B cell (primary cell): Measurements from ENCODE around the gene PPP1R27. TPM values are rescaled to one million over a fixed set of nuclear protein-coding genes. Genes with fewer than 3 reads are reported as not detected.

Experiments used
- ATAC-seq: fragments of 200-7000 bp; cut with Tn5 transposase; one replicate; pipeline ENCODE4 v1.10.0; 2021; ENCODE audit warnings: low read depth, mild to moderate bottlenecking, moderate number of reproducible peaks, moderate library complexity
- CTCF ChIA-PET: fragments of 350-600 bp; sonication (Branson Sonifier 250); formaldehyde crosslinking; loops from one replicate; lab custom pipeline; 2021; ENCODE audit warnings: antibody characterized with exemption, inconsistent platforms; lab: Charles Lee
- POLR2A ChIA-PET: fragments of 350-600 bp; sonication (Branson Sonifier 250); formaldehyde crosslinking; loops from one replicate; lab custom pipeline; 2021; ENCODE audit warnings: antibody characterized with exemption; lab: Charles Lee
- DNase-seq: peaks from one replicate; pipeline ENCODE4 v3.0.0; 2013
- H2AFZ ChIP-seq: 2 replicates; pipeline ENCODE4 v1.6.1; 2012; ENCODE audit warnings: mild to moderate bottlenecking, low read depth, low read length; ENCODE audit not compliant: insufficient read depth, poor library complexity, severe bottlenecking
- H3K27ac ChIP-seq, 2 donors: 1 replicate in 1 of 2; 2 replicates in 1 of 2; pipeline ENCODE4 v1.5.1; 2012 to 2013; ENCODE audit warnings: low read length in 2 of 2, mild to moderate bottlenecking in 2 of 2, moderate library complexity in 1 of 2
- H3K27me3 ChIP-seq, 4 experiments: fragments of 200-600 bp in 1 of 4; sonication (generic) in 1 of 4; replicated peaks in 1 of 4; 1 replicate in 2 of 4; 2 replicates in 2 of 4; pipeline versions ENCODE4 v1.6.1 to v1.7.0; 2013 to 2016; ENCODE audit warnings: low read length in 3 of 4, mild to moderate bottlenecking in 2 of 4, mixed read lengths in 1 of 4, moderate library complexity in 1 of 4; ENCODE audit not compliant: insufficient read depth in 4 of 4, control insufficient read depth in 3 of 4; ENCODE audit errors: control extremely low read depth in 1 of 4
- H3K36me3 ChIP-seq, 2 experiments: replicated peaks in 1 of 2; 1 replicate in 1 of 2; 2 replicates in 1 of 2; pipeline versions ENCODE4 v1.6.1 to v1.7.1; 2013; ENCODE audit warnings: low read length in 1 of 2; ENCODE audit not compliant: insufficient read depth in 2 of 2, control insufficient read depth in 1 of 2; ENCODE audit errors: control extremely low read depth in 1 of 2, extremely low read depth in 1 of 2
- H3K4me1 ChIP-seq, 2 donors: fragments of 200-600 bp in 1 of 2; sonication (generic) in 1 of 2; 1 replicate in 1 of 2; 2 replicates in 1 of 2; pipeline versions ENCODE4 v1.5.1 to v1.6.1; 2013 to 2017; ENCODE audit warnings: low read length in 2 of 2; ENCODE audit not compliant: control insufficient read depth in 2 of 2, insufficient read depth in 2 of 2
- H3K4me2 ChIP-seq: replicated peaks from 2 replicates; pipeline ENCODE3; 2012; ENCODE audit warnings: mild to moderate bottlenecking, low read depth, low read length; ENCODE audit not compliant: poor library complexity, severe bottlenecking
- H3K4me3 ChIP-seq, 5 experiments: fragments of 200-600 bp in 1 of 5; sonication (generic) in 1 of 5; 1 replicate in 3 of 5; 2 replicates in 2 of 5; pipeline versions ENCODE4 v1.5.1 to v1.7.0; 2011 to 2016; ENCODE audit warnings: low read length in 4 of 5, mild to moderate bottlenecking in 4 of 5, low read depth in 2 of 5, control low read depth in 1 of 5, moderate library complexity in 1 of 5; ENCODE audit not compliant: insufficient read depth in 1 of 5; ENCODE audit errors: control extremely low read depth in 1 of 5, extremely low read depth in 1 of 5
- H3K79me2 ChIP-seq: fragments of 200-600 bp; sonication (generic); one replicate; pipeline ENCODE4 v1.6.0; 2016; ENCODE audit warnings: low read length; ENCODE audit not compliant: control insufficient read depth, insufficient read depth
- H3K9ac ChIP-seq: fragments of 200-600 bp; sonication (generic); 2 replicates; pipeline ENCODE4 v1.6.1; 2017; ENCODE audit warnings: mild to moderate bottlenecking, low read length, moderate library complexity
- H3K9me3 ChIP-seq, 3 donors: one replicate each; pipeline versions ENCODE4 v1.6.1 to v1.7.1; 2013; ENCODE audit warnings: low read length in 2 of 3; ENCODE audit not compliant: control insufficient read depth in 2 of 3, insufficient read depth in 1 of 3; ENCODE audit errors: control extremely low read depth in 1 of 3
- H4K20me1 ChIP-seq: 2 replicates; pipeline ENCODE4 v1.6.0; 2012; ENCODE audit warnings: mild to moderate bottlenecking, low read length; ENCODE audit not compliant: insufficient read depth, control insufficient read depth, poor library complexity, severe bottlenecking
- H3K27ac Mint-ChIP-seq: one replicate; pipeline ENCODE4 v1.8.0; 2021; ENCODE audit warnings: mixed read lengths
- H3K27me3 Mint-ChIP-seq: one replicate; pipeline ENCODE4 v1.8.0; 2021; ENCODE audit warnings: mixed read lengths
- H3K4me1 Mint-ChIP-seq: one replicate; pipeline ENCODE4 v1.8.0; 2021; ENCODE audit warnings: mixed read lengths
- H3K4me3 Mint-ChIP-seq: one replicate; pipeline ENCODE4 v1.8.0; 2021; ENCODE audit warnings: mixed read lengths
- H3K9me3 Mint-ChIP-seq: one replicate; pipeline ENCODE4 v1.8.0; 2022; ENCODE audit warnings: mixed read lengths; ENCODE audit not compliant: insufficient read depth
- CTCF ChIP-seq: fragments of 200-600 bp; IDR thresholded peaks from one replicate; pipeline ENCODE4 v1.8.0; 2022; ENCODE audit warnings: antibody characterized with exemption, mild to moderate bottlenecking
- EZH2 ChIP-seq: IDR thresholded peaks from 2 replicates; pipeline ENCODE4 v1.6.1; 2012; ENCODE audit warnings: borderline replicate concordance, low read depth, mild to moderate bottlenecking, moderate library complexity, low read length; ENCODE audit not compliant: insufficient read depth, poor library complexity, severe bottlenecking
- WGBS: methylation state at CpG from one replicate; pipeline ENCODE4 v1.1.5; 2013; ENCODE audit warnings: missing lambda C conversion rate; ENCODE audit not compliant: insufficient coverage; 5-methylcytosine and 5-hydroxymethylcytosine counted together
- intact Hi-C: fragments of 100-400 bp; cut with micrococcal nuclease; formaldehyde crosslinking; loops from one replicate; pipeline ENCODE4 v1.10.0; 2022
- polyA plus RNA-seq: library from polyadenylated mRNA; depleted of rRNA; stranded (reverse); fragments of >200 nt; gene quantifications from 2 replicates; pipeline ENCODE4 v1.2.3, GENCODE V29; 2012
- total RNA-seq, 2 donors: library from RNA; stranded (reverse); fragments of 120-200 nt in 1 of 2; gene quantifications; 1 replicate in 1 of 2; 2 replicates in 1 of 2; pipeline versions ENCODE4 v1.2.3 to v1.2.4, GENCODE V29; 2013 to 2022

PPP1R27 gene
- total and polyA plus RNA-seq, 2 donors (not counting 1 experiment from before 2014, with no cell fraction given), result not detected

GRCh38 chr17:81801327-81801726 lies 33.5 kb downstream of the PPP1R27 start:
- intact Hi-C loops, result no loop called here
- Mint-ChIP-seq H3K9me3 (no peaks in the 10 kb centered on the region), H3K4me3 (no peak overlapping the region), H3K4me1 (peaks cover 5% of the 10 kb centered on the region), H3K27ac (no peak overlapping the region), H3K27me3 (peaks cover 34% of the 10 kb centered on the region)
- Histone ChIP-seq H3K36me3 (no peaks in the 10 kb centered on the region), H2AFZ (no peak overlapping the region), H3K79me2 (no peaks in the 10 kb centered on the region), H4K20me1 (no peaks in the 10 kb centered on the region), H3K9me3 (peaks cover 0 to 14% (median 0%) of the 10 kb centered on the region in 3 donors), H3K27ac (no peak overlapping the region), H3K9ac (no peak overlapping the region), H3K4me2 (no peak overlapping the region), H3K4me1 (peaks cover 0 to 4% of the 10 kb centered on the region in 2 donors), H3K4me3 (no peak overlapping the region), H3K27me3 (peaks cover 0 to 46% (median 12%) of the 10 kb centered on the region in 4 experiments)
- ATAC-seq (no peak), DNase-seq (no peak)
- 91% methylated on average over 9 of the region's 9 CpGs for WGBS
- CTCF ChIA-PET, result no interaction called here
- no peak for TF ChIP-seq EZH2
- TF ChIP-seq CTCF, result no peak
- POLR2A ChIA-PET, result no interaction called here

DNA sequence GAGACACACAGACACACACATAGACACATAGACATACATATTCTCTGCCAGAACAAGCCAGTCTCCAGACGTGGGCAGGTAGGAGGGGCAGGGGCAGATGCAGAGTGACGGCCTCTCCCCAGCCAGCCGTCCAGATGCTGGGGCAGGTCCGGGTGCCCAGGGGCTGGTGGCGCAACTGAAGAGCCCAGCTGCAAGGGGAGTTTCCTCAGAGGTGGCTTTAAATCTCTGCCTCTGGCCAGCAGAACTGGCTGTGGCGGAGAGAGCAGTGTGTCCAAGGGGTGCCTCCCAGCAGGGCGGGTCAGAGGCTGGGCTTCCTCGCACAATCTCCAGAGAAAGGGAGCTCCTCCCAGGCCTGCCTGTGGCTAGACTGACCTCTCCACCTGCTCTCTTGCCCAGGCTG lies 40.3 kb downstream of the PPP1R27 start:
- Histone ChIP-seq H3K4me2 (no peak overlapping the region), H3K27ac (no peak overlapping the region), H3K4me1 (no peaks in the 10 kb centered on the region), H3K4me3 (no peak overlapping the region), H3K27me3 (peaks cover 0 to 16% (median 10%) of the 10 kb centered on the region in 4 experiments), H3K36me3 (no peaks in the 10 kb centered on the region), H4K20me1 (no peaks in the 10 kb centered on the region), H2AFZ (no peak overlapping the region), H3K9me3 (no peaks in the 10 kb centered on the region), H3K9ac (no peak overlapping the region), H3K79me2 (no peaks in the 10 kb centered on the region)
- no peak for TF ChIP-seq EZH2
- TF ChIP-seq CTCF, result no peak
- WGBS, result 68% methylated on average over 8 of the region's 8 CpGs
- DNase-seq (no peak), ATAC-seq (no peak)
- CTCF ChIA-PET, result no interaction called here
- Mint-ChIP-seq H3K27me3 (peaks cover 4% of the 10 kb centered on the region), H3K9me3 (no peaks in the 10 kb centered on the region), H3K27ac (no peak overlapping the region), H3K4me1 (no peaks in the 10 kb centered on the region), H3K4me3 (no peak overlapping the region)
- POLR2A ChIA-PET, result no interaction called here
- intact Hi-C loops, result no loop called here
